GM12872 (cell line): ENCODE measurements around the gene LILRA5.

Experiments
- CTCF ChIP-seq: IDR thresholded peaks from 3 replicates; pipeline ENCODE4 v1.5.1; 2011; ENCODE audit warnings: low read depth, mild to moderate bottlenecking, low read length, moderate library complexity; ENCODE audit not compliant: insufficient read depth

Gene LILRA5

GRCh38 chr19:54271106-54271505 lies 41.9 kb downstream of the LILRA5 start:
- TF ChIP-seq CTCF, result no peak

- TF ChIP-seq CTCF, result no peak
These were observed 44.0 kb downstream of the LILRA5 start for GRCh38 chr19:54268936-54269335.

- TF ChIP-seq CTCF, result peak; percentile 82
These were observed 46.8 kb downstream of the LILRA5 start for GRCh38 chr19:54266133-54266532.

- TF ChIP-seq CTCF, result no peak
These were observed 50.5 kb downstream of the LILRA5 start for GRCh38 chr19:54262470-54262869.

DNA sequence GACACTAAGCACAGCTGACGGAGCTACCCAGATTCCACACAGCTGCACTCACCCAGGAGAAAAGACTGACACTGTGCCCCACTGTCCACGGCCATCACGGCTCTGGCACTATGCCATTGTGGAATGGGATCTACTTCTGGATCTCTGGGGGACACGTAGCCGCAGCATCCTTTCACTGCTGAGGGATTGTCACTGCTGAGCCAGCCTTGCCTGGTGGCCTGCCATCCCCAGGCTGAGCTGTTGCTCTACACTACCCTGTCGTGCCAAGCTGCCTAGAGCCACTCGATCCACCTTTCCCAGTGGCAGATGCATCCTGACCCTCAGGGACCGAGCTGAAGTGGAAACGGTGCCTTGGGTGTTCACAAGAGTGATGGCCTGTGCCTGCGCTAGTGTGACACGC lies 50.9 kb downstream of the LILRA5 start:
- no peak for TF ChIP-seq CTCF

GRCh38 chr19:54257116-54257480 lies 55.9 kb downstream of the LILRA5 start, which contains the start of gene LILRB5:
LILRB5 (minus strand) TSS chr19:54257273; CDS start chr19:54257193, 80 bp downstream.
- TF ChIP-seq CTCF, result no peak
